Left kidney (tissue), 2 donors: ENCODE measurements around the gene CCNQ. TPM values are rescaled to one million over a fixed set of nuclear protein-coding genes. Genes with fewer than 3 reads are reported as not detected.
A peak's percentile ranks its signal among the peaks of the same experiment; 100 is the strongest.

Experiments used
- DNase-seq: peaks from one replicate; pipeline ENCODE4 v3.0.0-alpha.2; 2013
- polyA plus RNA-seq: library from polyadenylated mRNA; unstranded; fragments of 120-200 nt; gene quantifications from one replicate; pipeline ENCODE4 v1.2.1, GENCODE V29; 2013; ENCODE audit not compliant: insufficient read length

CCNQ gene
- polyA plus RNA-seq, 1 donor: 14.7 TPM

DNA sequence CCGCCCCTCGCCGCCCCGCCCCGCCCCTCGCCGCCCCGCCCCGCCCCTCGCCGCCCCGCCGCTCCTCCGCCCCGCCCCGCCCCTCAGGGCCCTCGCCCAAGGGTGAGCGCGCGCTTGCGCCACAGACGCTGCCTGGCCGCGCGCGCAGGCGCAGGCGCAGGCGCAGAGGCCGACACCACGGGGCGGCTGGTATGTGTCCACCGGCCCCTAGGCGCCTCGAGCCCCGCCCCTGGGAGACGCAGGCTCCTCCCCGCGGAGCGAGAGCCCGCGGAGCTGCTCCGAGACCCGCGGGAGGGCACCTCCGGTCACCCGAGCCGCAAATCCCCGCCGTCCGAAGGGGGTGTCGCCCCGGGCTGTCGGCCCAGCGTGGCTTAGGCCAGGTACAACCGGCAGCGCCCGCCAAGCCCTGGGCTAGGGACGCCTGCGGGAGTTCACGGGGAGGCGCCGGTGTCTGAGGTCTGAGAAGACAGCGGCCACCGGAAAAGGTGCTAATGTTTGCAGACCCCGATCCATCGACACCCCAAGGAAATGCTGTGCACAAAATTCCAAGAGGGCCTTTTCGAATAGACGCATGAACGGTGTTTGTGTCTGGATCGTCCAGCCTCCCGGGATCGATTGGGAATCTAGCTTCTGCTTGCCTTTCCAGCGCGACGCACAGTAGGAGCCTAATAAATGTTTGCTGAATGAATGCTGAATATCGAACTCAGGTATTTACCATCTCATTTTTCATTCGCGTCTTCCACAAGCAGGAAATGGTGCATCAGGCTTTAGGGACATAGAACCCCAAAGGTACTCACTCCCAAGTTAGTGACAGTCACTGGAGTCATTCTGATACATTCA is 473 bp upstream of the CCNQ start:
- DNase-seq: peak; percentile 79

DNA sequence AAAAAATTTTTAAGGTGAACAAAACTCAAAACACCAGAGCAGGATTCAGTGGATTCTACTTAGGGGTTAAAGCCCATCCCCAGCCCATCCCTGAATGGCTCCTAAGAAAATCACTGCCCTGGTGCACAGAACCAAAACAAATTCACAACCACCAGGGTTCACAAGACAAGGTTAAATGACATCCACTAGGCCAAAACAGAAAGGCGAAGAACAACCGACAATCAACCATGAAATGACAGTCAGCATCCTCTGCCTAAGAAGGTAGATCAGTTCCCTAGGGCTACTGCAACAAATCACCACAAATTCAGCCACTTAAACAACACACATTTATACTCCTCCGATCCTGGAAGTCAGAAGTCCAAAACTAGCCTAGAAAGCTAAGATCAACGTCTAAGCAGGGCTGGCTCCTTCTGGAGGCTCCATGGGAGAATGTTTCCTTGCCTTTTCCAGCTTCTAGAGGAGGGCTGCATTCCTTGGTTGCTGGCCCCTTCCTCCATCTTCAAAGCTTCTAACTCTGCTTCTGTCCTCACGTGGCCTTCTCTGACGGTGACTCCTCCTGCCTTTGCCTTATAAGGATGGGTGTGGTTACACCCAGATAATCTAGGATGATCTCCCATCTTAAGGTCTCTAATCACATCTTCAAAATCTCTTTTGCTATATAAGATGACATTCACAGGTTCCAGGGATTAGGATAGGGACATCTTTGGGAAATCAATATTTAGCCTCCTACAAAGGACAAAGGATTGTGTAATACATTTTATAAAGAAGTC is 1.8 kb downstream of the CCNQ start:
- no peak for DNase-seq

- DNase-seq: no peak
Measured at GRCh38 chrX:153595859-153596857, 2.8 kb downstream of the CCNQ start.

- no peak for DNase-seq
Measured at GRCh38 chrX:153595387-153595786, 3.6 kb downstream of the CCNQ start.

GRCh38 chrX:153593811-153594500 is 5.0 kb downstream of the CCNQ start:
- no peak for DNase-seq

GRCh38 chrX:153592966-153593688 is 5.8 kb downstream of the CCNQ start:
- DNase-seq: no peak

GRCh38 chrX:153592091-153592833 is 6.7 kb downstream of the CCNQ start:
- no peak for DNase-seq

GRCh38 chrX:153590961-153591956 is 7.7 kb downstream of the CCNQ start:
- DNase-seq: no peak

DNA sequence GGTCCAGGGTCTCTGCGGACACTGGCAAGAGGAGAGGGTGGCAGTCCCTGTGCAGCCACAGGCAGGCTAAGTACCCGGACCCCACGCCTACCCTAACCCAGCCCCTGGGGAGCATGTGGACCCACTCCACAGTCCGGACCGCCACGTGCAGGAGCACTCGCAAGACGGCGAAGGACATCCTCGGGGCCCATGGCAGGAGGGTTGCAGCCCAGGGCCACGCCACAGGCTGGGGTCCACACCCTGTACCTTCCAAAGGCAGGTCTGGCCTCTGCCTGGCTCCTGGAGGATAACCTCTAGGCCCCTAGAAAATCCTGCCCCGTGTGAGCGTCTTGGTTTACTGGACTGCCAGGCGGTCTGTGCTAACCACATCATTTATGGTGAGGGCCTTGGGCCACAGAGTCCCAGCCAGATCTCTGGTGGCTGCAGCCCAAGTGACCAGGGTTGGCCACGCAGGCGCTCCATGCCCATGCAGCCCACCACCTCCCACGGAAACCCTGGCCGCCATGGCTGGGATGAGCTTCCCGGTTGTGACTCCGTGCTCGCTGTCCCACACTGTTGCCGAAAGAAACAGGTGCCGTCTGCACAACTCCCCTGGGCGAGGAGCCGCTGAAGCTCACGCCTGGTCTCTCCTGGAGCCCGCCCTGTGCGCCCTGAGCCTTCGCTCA is 10.0 kb downstream of the CCNQ start:
- DNase-seq: no peak

DNA sequence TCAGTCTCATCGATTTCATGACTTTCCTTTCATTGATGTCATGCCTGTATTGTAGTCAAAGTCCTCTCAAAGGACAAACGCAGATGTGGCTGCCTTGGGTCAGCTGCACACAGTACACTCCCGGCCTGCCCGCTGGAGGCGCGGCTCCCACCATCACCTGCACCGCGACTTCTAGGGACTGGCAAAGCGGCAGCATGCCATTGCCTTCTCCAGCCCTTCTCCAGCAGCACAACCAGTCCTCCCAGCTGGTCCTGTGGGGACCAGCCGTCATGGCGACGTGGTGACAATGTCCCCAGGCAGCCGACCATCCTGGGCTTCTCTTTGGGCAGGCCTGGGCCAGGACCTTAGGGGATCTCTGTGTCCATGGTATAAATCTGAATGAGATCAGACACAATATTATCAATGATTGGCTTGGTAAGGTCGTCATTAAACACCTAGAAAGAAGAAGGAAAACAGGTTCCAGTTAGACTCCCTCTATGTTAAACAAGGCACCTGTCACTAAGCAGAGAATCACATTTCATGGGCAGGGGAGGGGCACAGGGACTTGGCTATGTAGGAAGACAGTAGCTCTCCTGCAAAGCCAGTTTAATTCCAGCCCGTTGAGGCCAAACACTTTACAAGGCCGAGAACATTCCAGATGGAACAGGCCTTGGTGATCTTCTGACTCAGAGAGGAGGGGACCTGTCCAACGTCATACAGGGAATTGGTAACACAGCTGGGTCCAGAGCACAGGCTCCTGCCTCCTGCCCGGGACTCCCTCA is 10.7 kb downstream of the CCNQ start:
- DNase-seq: no peak

DNA sequence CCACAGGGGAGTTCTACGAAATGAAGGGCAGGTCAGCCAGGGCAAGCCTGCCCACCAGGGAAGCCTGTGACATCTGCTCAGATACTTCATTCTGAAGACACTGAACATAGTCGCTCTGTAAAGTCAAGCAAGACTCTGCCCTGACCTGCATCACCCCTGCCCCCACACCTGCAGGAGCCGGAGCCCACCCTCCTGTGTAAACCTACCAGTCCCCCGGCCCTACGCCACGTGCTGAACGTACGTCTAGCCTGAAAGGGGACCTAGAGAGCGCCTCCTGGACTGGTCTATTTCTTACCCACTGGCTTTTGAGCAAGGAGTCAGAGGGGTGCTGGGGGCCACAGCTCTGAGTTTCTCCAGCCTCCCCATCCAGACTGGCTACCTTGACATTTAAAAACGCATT is 11.6 kb downstream of the CCNQ start:
- DNase-seq: no peak

DNA sequence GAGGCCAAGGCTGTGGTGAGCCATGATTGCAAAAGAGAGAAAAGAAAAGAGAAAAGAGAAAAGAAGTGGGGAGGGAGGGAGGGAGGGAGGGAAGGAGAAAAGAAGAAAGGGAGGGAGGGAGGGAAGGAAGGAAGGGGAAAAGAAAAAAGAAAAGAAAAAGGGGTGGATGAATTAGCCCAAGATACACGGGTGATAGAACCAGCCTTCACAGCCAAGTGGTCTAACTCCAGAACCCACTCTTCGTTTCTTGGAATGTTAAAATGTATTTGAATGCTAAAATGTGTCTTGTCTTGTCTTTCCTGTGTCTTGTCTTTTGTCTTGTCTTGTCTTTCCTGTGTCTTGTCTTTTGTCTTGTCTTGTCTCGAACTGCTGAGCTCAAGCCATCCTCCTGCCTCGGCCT is 13.1 kb downstream of the CCNQ start:
- DNase-seq: no peak

DNA sequence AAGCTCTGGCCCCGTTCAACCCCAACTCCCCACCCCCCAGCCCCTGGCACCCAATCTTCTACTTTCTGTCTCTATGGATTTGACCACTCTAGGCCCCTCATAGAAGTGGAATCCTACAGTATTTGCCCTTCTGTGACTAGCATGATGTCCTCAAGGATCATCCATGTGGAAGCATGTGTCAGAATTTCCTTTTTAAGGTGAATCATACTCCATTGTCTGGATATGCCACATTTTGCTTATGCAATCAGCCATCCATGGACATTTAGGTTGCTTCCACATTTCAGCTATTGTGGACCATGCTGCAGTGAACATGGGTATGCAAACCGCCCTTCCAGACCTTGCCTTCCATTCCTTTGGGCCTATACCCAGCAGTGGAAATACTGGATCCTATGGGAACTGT is 15.5 kb downstream of the CCNQ start:
- DNase-seq: no peak

GRCh38 chrX:153582896-153583295 is 16.0 kb downstream of the CCNQ start:
- DNase-seq: peak; percentile 50

GRCh38 chrX:153580700-153581386 is 18.1 kb downstream of the CCNQ start:
- DNase-seq: no peak

- no peak for DNase-seq
Measured at GRCh38 chrX:153578889-153579288, 20.1 kb downstream of the CCNQ start.
